NCI-H510A (cell line): ENCODE data around the gene GABARAPL1.

Source experiments
- DNase-seq: peaks from one replicate; lab custom pipeline; 2025; lab: John Stamatoyannopoulos, UW

GABARAPL1 gene

DNA sequence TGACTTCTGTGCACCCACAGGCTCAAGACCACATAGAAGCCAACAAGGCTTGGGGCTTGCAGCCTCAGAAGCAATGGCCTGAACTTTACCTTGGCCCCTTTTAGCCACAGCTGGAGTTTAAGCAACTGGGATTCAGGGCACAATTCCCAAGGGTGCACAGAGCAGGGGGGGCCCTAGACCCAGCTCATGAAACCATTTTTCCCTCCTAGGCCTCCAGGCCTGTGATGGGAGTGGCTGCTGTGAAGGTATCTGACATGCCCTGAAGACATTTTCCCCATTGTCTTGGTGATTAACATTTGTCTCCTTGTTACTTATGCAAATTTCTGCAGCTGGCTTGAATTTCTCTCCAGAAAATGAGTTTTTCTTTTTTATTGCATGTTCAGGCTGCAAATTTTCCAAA lies 21.9 kb downstream of the GABARAPL1 start:
- no peak for DNase-seq

DNA sequence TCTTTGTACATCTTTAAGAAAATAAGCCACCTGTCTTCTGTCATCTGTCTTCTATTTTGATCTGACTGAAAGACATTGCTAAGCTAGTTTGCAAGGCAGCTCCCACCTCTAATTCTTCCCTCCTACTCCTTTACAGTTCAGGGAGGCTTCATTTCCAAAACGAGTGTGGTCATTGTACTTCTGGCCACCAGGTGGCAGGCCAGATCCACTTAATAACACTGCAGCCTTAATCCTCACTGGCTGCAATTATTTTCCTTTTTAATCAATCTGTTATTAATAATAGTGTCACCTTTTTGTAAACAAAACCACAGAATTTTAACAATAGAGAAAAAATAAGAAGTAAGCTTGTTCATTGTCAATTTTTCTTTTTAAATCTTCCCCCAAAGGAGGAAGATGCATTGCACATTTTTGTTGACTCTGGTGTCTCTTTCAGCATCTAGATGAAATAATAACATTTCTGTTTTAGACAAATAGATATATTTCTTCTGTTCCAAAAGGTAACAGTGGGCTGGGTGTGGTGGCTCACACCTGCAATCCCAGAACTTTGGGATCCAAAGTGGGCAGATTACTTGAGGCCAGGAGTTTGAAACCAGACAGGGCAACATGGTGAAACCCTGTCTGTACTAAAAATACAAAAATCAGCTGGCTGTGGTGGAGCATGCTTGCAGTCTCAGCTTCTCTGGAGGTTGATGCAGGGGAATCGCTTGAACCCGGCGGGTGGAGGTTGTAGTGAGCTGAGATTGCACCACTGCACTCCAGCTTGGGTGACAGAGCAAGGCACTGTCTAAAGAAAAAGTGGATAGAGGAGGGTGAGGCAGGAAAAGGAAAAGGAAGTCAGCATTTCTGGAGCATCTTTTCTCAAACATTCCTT lies 23.3 kb downstream of the GABARAPL1 start:
- no peak for DNase-seq

DNA sequence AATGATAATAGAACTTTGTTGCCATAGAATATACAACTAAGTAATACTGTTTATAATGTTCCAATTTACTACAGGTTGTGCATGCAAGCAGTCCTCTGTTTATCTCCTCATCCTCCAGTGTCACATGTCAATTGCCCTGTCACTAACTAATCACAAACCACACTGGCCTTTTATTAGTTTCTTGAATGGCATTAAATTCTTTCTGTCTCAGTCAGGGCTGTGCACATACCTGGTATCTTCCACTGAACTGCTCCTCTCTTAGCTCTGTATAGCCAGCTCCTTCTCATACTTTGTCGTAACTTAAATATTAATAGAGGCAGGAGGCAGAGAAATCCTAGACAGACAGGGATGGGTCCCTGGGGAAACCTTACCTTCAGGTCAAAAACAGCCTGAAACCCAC lies 24.0 kb downstream of the GABARAPL1 start:
- no peak for DNase-seq

GRCh38 chr12:10238526-10238925 lies 25.8 kb downstream of the GABARAPL1 start:
- DNase-seq = no peak

- DNase-seq = no peak
Observed at GRCh38 chr12:10241290-10241689, 28.6 kb downstream of the GABARAPL1 start.

DNA sequence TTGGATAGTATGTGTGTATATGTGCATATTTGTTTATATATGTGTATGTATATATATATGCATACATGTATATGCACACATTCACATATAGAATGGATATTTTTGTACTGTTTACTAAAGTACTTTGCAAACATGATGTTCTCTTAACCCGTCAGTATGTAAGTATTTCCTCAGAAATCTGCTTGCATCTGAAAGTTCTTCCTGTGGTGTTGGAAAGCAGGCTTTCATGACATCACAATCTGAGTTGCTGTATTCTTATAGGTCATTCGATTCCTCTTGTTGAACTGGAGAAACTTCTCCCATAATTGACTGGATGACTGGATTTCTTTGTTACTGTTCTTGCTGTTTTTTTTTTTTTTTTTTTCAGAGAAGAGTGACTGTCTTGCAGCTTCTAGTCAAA lies 29.1 kb downstream of the GABARAPL1 start:
- no peak for DNase-seq

GRCh38 chr12:10242539-10242938 lies 29.9 kb downstream of the GABARAPL1 start:
- DNase-seq = no peak

DNA sequence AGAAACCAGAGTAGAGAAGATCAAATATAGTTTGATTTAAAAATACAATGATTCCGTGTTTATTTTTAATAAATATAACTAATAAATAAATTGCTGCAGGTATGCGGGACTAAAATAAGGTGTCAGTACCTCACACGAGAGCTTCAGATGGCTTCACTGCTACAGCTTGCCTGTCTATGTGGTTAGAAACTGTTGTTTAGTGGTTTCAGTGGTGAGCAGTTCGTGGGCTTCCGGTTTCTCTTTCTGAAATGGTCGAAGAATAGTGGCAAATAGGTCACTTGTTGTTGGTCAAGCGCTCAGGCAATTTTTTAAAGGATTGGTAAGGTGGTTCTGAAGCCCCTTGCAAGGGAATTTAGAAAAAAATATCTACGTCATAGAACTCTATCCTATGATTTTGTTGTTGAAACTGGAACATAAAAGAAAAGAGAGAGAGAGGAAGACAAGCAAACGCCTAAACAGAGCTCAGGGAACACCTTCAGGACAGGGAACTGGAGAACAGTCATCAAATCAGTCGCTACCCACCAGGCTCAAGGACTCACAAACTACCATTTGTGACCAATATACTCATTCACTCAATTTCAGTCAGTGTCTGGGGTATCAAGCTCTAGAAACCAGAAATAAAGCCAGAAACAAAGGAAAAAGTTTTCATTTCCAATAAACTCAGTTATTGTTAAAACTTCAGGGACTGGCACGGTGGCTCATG lies 31.3 kb downstream of the GABARAPL1 start:
- DNase-seq = no peak

DNA sequence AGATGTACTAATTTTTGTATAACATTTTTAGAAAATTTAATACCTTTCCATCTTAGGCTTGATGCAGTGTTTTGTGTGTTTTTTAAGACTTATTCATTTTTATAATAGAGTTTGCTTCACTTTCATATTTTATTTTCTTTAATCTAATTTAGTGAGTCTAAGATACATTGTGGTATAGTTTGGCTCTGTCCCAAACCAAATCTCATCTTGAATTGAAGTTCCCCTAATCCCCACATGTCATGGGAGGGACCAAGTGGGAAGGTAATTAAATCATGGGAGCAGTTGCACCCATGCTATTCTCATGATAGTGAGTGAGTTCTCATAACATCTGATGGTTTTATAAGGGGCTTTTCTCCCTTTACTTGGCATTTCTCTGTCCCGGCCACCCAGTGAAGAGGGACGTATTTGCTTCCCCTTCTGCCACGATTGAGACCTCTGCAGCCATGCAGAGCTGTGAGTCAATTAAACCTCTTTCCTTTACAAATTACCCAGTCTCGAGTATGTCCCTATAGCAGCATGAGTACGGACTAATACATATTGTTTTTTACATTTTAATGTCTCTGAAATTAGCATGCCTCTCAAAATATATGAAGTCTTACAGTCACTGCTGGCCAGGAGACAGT lies 34.9 kb downstream of the GABARAPL1 start:
- no peak for DNase-seq

DNA sequence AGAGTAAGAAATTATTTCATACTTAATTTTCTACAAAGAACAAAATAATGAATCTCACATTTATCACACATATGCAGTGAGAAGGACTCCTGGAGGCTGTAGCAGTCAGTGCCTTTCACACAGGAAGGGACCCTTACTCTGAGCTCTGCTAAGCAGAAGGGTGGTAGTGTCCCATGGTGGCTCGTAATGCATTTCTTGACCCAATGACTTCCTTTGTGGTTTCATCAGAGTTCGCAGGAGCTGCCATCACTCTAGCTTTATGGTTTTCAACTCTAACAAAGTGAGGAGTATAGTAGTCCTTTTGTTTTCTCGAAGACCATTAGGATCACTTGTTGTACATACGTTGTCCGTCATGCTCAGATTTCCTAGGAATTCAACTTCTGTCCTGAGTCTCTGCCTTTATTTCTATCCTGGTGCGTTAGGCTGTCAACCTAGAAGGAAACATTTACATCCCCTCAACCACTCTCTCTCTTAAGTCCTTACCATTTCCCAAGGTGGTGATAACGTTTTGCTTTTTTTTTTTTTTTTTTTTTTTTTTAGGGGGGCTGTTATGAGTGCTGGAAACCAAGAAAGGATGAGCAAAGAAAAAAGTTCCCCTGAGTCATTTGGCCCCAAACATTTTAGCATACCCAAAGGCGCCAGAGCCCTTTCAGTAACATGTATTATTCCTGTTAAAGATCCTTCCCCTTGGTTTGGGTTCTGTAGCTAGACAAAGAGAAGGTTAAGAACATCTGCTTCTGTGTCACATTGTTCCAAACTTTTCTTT lies 37.2 kb downstream of the GABARAPL1 start:
- no peak for DNase-seq

GRCh38 chr12:10251669-10252068 lies 39.0 kb downstream of the GABARAPL1 start:
- DNase-seq = no peak

GRCh38 chr12:10252201-10252600 lies 39.5 kb downstream of the GABARAPL1 start:
- no peak for DNase-seq

DNA sequence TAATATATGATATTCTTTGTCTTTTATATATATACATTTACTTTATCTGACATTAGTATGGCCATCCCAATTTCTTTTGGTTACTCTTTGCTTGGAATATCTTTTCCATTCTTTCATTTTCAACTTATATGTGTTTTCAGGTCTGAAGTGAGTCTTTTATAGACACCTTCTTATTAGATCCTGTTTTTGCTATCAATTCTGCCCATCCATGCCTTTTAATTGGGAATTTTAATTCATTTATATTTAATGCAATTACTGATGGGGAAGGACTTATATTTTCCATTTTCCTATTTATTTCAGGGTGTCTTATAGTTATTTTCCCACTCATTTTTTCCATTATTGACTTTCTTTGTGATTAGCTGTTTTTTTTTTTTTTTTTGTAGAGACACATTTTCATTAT lies 43.4 kb downstream of the GABARAPL1 start:
- no peak for DNase-seq

DNA sequence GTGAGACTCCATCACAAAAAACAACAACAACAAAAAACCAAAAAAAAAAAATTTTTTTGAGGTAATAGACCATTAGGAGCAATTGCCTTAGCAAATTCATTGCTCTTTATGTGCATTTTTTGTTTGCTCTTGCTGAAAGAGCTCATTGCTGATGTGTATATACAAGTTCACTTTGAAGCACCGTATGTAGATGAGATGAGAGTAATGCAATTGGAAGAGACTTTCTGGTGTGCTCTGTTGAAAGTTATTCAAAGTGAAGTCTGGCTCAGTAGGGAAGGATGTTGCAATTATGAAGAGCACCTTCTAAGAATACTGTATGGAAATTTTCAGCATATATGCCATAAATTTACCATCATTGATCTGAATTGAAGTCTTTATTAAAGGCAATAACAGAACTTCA lies 48.2 kb downstream of the GABARAPL1 start:
- DNase-seq = no peak

- no peak for DNase-seq
Observed at GRCh38 chr12:10268037-10268436, 55.4 kb downstream of the GABARAPL1 start.

DNA sequence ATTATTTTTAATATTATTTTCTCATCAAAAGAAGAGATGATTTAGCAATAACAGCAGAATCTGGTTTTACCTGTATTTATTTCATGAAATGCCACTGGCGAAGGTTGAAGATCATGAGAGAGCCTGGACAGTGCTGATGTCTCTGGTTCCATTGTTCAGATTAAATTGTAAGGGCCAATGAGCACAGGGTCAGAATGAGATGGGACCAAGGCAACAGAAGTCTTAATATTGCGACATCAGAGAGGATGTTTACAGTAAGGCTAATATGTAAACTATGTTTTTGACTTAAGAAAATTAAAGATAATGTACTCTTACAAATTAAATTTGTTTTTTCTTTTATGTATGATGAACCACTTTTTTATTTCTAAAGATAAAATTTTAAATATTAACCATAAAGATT lies 59.8 kb downstream of the GABARAPL1 start:
- no peak for DNase-seq
